WTC11 (cell line): ENCODE measurements around the gene GABBR2. TPM values are rescaled to one million over a fixed set of nuclear protein-coding genes. Genes with fewer than 3 reads are reported as not detected.

Experiments
- ATAC-seq: fragments of 200-7000 bp; cut with Tn5 transposase; 2 replicates; pipeline ENCODE4 v1.10.0; 2021; ENCODE audit warnings: mild to moderate bottlenecking, moderate library complexity
- CTCF ChIA-PET: fragments of 300-600 bp; sonication (Branson Sonifier 250); formaldehyde crosslinking; loops from one replicate; lab custom pipeline; 2021; ENCODE audit warnings: antibody characterized with exemption; lab: Charles Lee
- POLR2A ChIA-PET: fragments of 350-600 bp; sonication (Branson Sonifier 250); formaldehyde crosslinking; loops from one replicate; lab custom pipeline; 2021; ENCODE audit warnings: antibody characterized with exemption; lab: Charles Lee
- DNase-seq: peaks from one replicate; pipeline ENCODE4 v3.0.0; 2021; ENCODE audit warnings: low spot score
- H3K27ac Mint-ChIP-seq: 2 replicates; pipeline ENCODE4 v1.8.0; 2021; ENCODE audit warnings: mixed read lengths
- H3K27me3 Mint-ChIP-seq: 2 replicates; pipeline ENCODE4 v1.8.0; 2021; ENCODE audit warnings: low read depth, mild to moderate bottlenecking, moderate library complexity, mixed read lengths
- H3K36me3 Mint-ChIP-seq: 2 replicates; pipeline ENCODE4 v1.8.0; 2021; ENCODE audit warnings: mixed read lengths
- H3K4me1 Mint-ChIP-seq: 2 replicates; pipeline ENCODE4 v1.8.0; 2022; ENCODE audit warnings: mixed read lengths
- H3K4me3 Mint-ChIP-seq: 2 replicates; pipeline ENCODE4 v1.8.0; 2021; ENCODE audit warnings: mild to moderate bottlenecking, moderate library complexity, mixed read lengths
- H3K9me3 Mint-ChIP-seq: 2 replicates; pipeline ENCODE4 v1.8.0; 2021; ENCODE audit warnings: mixed read lengths
- E2F1 ChIP-seq: sonication (generic); formaldehyde crosslinking; IDR thresholded peaks from 2 replicates; pipeline ENCODE4 v1.8.0; 2022; ENCODE audit warnings: mild to moderate bottlenecking, missing genetic modification reagents
- ETV6 ChIP-seq: sonication (generic); formaldehyde crosslinking; IDR thresholded peaks from 2 replicates; pipeline ENCODE4 v1.8.1; 2022; ENCODE audit warnings: mild to moderate bottlenecking, missing genetic modification reagents
- FOXK1 ChIP-seq: sonication (generic); formaldehyde crosslinking; IDR thresholded peaks from 2 replicates; pipeline ENCODE4 v1.8.0; 2022; ENCODE audit warnings: mild to moderate bottlenecking, moderate library complexity, missing genetic modification reagents
- FOXP4 ChIP-seq: sonication (generic); formaldehyde crosslinking; IDR thresholded peaks from 2 replicates; pipeline ENCODE4 v1.8.0; 2022; ENCODE audit warnings: mild to moderate bottlenecking, missing genetic modification reagents
- GTF2I ChIP-seq: fragments of 250-450 bp; sonication (Bioruptor Pico); conservative IDR thresholded peaks from 2 replicates; pipeline ENCODE4 v1.4.0; 2021; ENCODE audit warnings: mild to moderate bottlenecking
- HMGXB4 ChIP-seq: sonication (generic); formaldehyde crosslinking; IDR thresholded peaks from 2 replicates; pipeline ENCODE4 v1.8.1; 2023; ENCODE audit warnings: mild to moderate bottlenecking, moderate library complexity, missing genetic modification reagents
- KAT7 ChIP-seq: sonication (generic); formaldehyde crosslinking; IDR thresholded peaks from 2 replicates; pipeline ENCODE4 v1.8.1; 2023; ENCODE audit warnings: missing genetic modification reagents, mild to moderate bottlenecking, borderline replicate concordance
- NFATC4 ChIP-seq: fragments of 250-450 bp; sonication (Bioruptor Pico); IDR thresholded peaks from 2 replicates; pipeline ENCODE4 v1.9.0; 2021; ENCODE audit warnings: mild to moderate bottlenecking
- SMAD4 ChIP-seq: sonication (generic); formaldehyde crosslinking; IDR thresholded peaks from 2 replicates; pipeline ENCODE4 v1.8.0; 2022; ENCODE audit warnings: mild to moderate bottlenecking, missing genetic modification reagents
- TEAD1 ChIP-seq: sonication (generic); formaldehyde crosslinking; IDR thresholded peaks from 2 replicates; pipeline ENCODE4 v1.8.0; 2022; ENCODE audit warnings: mild to moderate bottlenecking, missing genetic modification reagents
- TP53 ChIP-seq: sonication (generic); formaldehyde crosslinking; IDR thresholded peaks from 2 replicates; pipeline ENCODE4 v1.8.1; 2023; ENCODE audit warnings: mild to moderate bottlenecking, missing genetic modification reagents
- ZMAT4 ChIP-seq: fragments of 250-450 bp; sonication (Bioruptor Pico); IDR thresholded peaks from 2 replicates; pipeline ENCODE4 v1.9.0; 2021; ENCODE audit warnings: mild to moderate bottlenecking
- ZNF317 ChIP-seq: sonication (generic); formaldehyde crosslinking; IDR thresholded peaks from 2 replicates; pipeline ENCODE4 v1.8.1; 2023; ENCODE audit warnings: low read depth, mild to moderate bottlenecking, moderate library complexity, missing genetic modification reagents, borderline replicate concordance
- ZNF423 ChIP-seq: fragments of 250-450 bp; sonication (Bioruptor Pico); IDR thresholded peaks from 2 replicates; pipeline ENCODE4 v2.1.2; 2022; ENCODE audit warnings: mild to moderate bottlenecking, moderate library complexity
- ZSCAN18 ChIP-seq: fragments of 250-450 bp; sonication (Bioruptor Pico); IDR thresholded peaks from 2 replicates; pipeline ENCODE4 v2.1.2; 2022; ENCODE audit warnings: mild to moderate bottlenecking, moderate library complexity
- total RNA-seq: library from RNA; stranded (reverse); gene quantifications from 3 replicates; pipeline ENCODE4 v1.2.3, GENCODE V29; 2021

GABBR2 gene
- total RNA-seq, 1 experiment from 2014 or later, result 0.92 TPM

GRCh38 chr9:98652741-98653140 is 56.0 kb downstream of the GABBR2 start:
- TF ChIP-seq TEAD1 (CRISPR knock-in tag), result no peak
- TF ChIP-seq NFATC4 (CRISPR knock-in tag), result no peak
- no peak for TF ChIP-seq FOXK1 (CRISPR knock-in tag)
- TF ChIP-seq ZNF317 (CRISPR knock-in tag), result no peak
- CTCF ChIA-PET, result interaction anchor here (1.0 to 2.1 kb wide), 3 partner anchors 10 to 123 kb away, joined by 3 to 9 read pairs (median 3); no protein-coding TSS in a partner anchor
- ATAC-seq, result no peak

GRCh38 chr9:98652302-98652701 is 56.4 kb downstream of the GABBR2 start:
- H3K4me1 Mint-ChIP-seq, result peaks cover 19% of the 10 kb centered on the region
- no peak overlapping the region for H3K4me3 Mint-ChIP-seq
- H3K27me3 Mint-ChIP-seq, result no peaks in the 10 kb centered on the region
- no peak overlapping the region for H3K27ac Mint-ChIP-seq
- CTCF ChIA-PET, result interaction anchor here (1.0 to 2.1 kb wide), 3 partner anchors 9 to 124 kb away, joined by 3 to 9 read pairs (median 3); no protein-coding TSS in a partner anchor
- peaks cover 8% of the 10 kb centered on the region for H3K9me3 Mint-ChIP-seq
- POLR2A ChIA-PET, result no interaction called here
- DNase-seq, result no peak
- no peak for ATAC-seq
- TF ChIP-seq SMAD4 (no peak), ETV6 (CRISPR knock-in tag) (no peak), ZMAT4 (CRISPR knock-in tag) (no peak), NFATC4 (CRISPR knock-in tag) (no peak), ZNF317 (CRISPR knock-in tag) (no peak), E2F1 (CRISPR knock-in tag) (no peak)
- no peaks in the 10 kb centered on the region for H3K36me3 Mint-ChIP-seq

More at GRCh38 chr9:98652741-98653140, 56.0 kb downstream of the GABBR2 start:
- Mint-ChIP-seq H3K36me3 (no peaks in the 10 kb centered on the region), H3K27me3 (no peaks in the 10 kb centered on the region), H3K4me1 (peaks cover 14% of the 10 kb centered on the region), H3K9me3 (peaks cover 8% of the 10 kb centered on the region), H3K4me3 (no peak overlapping the region), H3K27ac (no peak overlapping the region)
- DNase-seq, result no peak
- POLR2A ChIA-PET, result no interaction called here

- no peak for DNase-seq
- POLR2A ChIA-PET, result no interaction called here
- peaks cover 5% of the 10 kb centered on the region; the same call in 1 of the 2 replicates for H3K9me3 Mint-ChIP-seq
- TF ChIP-seq TP53 (CRISPR knock-in tag) (no peak), GTF2I (CRISPR knock-in tag) (no peak), ZSCAN18 (CRISPR knock-in tag) (no peak), ZNF423 (CRISPR knock-in tag) (no peak), KAT7 (no peak), HMGXB4 (CRISPR knock-in tag) (no peak), FOXP4 (CRISPR knock-in tag) (no peak)
- TF ChIP-seq, all 79 proteins: peak for 0
- ATAC-seq, result no peak
- CTCF ChIA-PET, result interaction anchor here (1.4 kb wide), 1 partner anchor 331 kb away, joined by 3 read pairs; no protein-coding TSS in a partner anchor
- H3K4me1 Mint-ChIP-seq, result peaks cover 25% of the 10 kb centered on the region
- H3K27me3 Mint-ChIP-seq, result peaks cover 3% of the 10 kb centered on the region; the same call in 1 of the 2 replicates
- no peak overlapping the region for H3K4me3 Mint-ChIP-seq
- H3K27ac Mint-ChIP-seq, result no peak overlapping the region
- no peaks in the 10 kb centered on the region for H3K36me3 Mint-ChIP-seq
These were observed 61.5 kb downstream of the GABBR2 start for GRCh38 chr9:98647236-98647635.
